SU-DHL-6 (cell line): Measurements from ENCODE around the gene LAMA3.

Experiments used
- H2AFZ ChIP-seq: fragments of 200-600 bp; sonication (generic); 2 replicates; pipeline ENCODE4 v1.6.1; 2014; ENCODE audit warnings: low read depth, mild to moderate bottlenecking, moderate library complexity, mixed read lengths, antibody characterized with exemption, low read length; ENCODE audit not compliant: severe bottlenecking
- H3F3A ChIP-seq: fragments of 200-600 bp; shearing (Covaris generic); 2 replicates; pipeline ENCODE4 v1.6.0; 2016; ENCODE audit warnings: antibody characterized with exemption, mild to moderate bottlenecking; ENCODE audit not compliant: insufficient read depth
- H3K27ac ChIP-seq: fragments of 200-600 bp; sonication (generic); 2 replicates; pipeline ENCODE4 v1.5.1; 2016; ENCODE audit warnings: low read depth, mild to moderate bottlenecking, low read length, moderate library complexity, mixed read lengths
- H3K27me3 ChIP-seq: fragments of 200-600 bp; sonication (generic), shearing (Covaris generic); 2 replicates; pipeline ENCODE4 v1.6.0; 2014; ENCODE audit warnings: mild to moderate bottlenecking, low read length
- H3K36me3 ChIP-seq: fragments of 200-600 bp; sonication (generic); 2 replicates; pipeline ENCODE4 v1.6.1; 2014; ENCODE audit warnings: mild to moderate bottlenecking, low read length, mixed read lengths
- H3K4me2 ChIP-seq: fragments of 300-600, 200-600 bp; shearing (Covaris generic), sonication (generic); 2 replicates; pipeline ENCODE4 v1.6.0; 2014; ENCODE audit warnings: low read length, low read depth, mild to moderate bottlenecking; ENCODE audit not compliant: poor library complexity, severe bottlenecking
- H3K4me3 ChIP-seq: fragments of 200-600 bp; sonication (generic); 2 replicates; pipeline ENCODE4 v1.5.1; 2014; ENCODE audit warnings: antibody characterized with exemption, low read length, mild to moderate bottlenecking, mixed read lengths; ENCODE audit not compliant: insufficient read depth, poor library complexity, severe bottlenecking
- H3K79me2 ChIP-seq: fragments of 200-600 bp; sonication (generic); 2 replicates; pipeline ENCODE4 v1.6.1; 2014; ENCODE audit warnings: mild to moderate bottlenecking, low read length, moderate library complexity; ENCODE audit not compliant: insufficient read depth
- H3K9ac ChIP-seq: fragments of 200-600 bp; sonication (generic); 2 replicates; pipeline ENCODE4 v1.7.0; 2014; ENCODE audit warnings: mild to moderate bottlenecking, low read length
- H3K9me2 ChIP-seq: fragments of 200-600 bp; sonication (generic); replicated peaks from 2 replicates; pipeline ENCODE4 v1.6.1; 2014; ENCODE audit warnings: low read length; ENCODE audit not compliant: insufficient read depth
- H3K9me3 ChIP-seq: fragments of 200-600 bp; sonication (generic); 2 replicates; pipeline ENCODE4 v1.6.1; 2014; ENCODE audit warnings: low read length, mixed read lengths; ENCODE audit not compliant: insufficient read depth
- H4K20me1 ChIP-seq: fragments of 200-600 bp; sonication (generic); 2 replicates; pipeline ENCODE4 v1.6.1; 2014; ENCODE audit warnings: low read depth, mild to moderate bottlenecking, antibody characterized with exemption, low read length, moderate library complexity, mixed read lengths
- EZH2phosphoT487 ChIP-seq: fragments of 200-600 bp; sonication (generic), shearing (Covaris generic); conservative IDR thresholded peaks from 2 replicates; pipeline ENCODE4 v1.6.1; 2018; ENCODE audit warnings: mild to moderate bottlenecking, antibody characterized with exemption, low read length, moderate library complexity, mixed read lengths
- TF ChIP-seq, protein P1 (sequence below): fragments of 200-600 bp; sonication (generic); IDR thresholded peaks from one replicate; pipeline ENCODE4 v1.5.1; 2017; ENCODE audit warnings: antibody characterized with exemption, mild to moderate bottlenecking, low read length, moderate library complexity; ENCODE audit not compliant: insufficient read depth, poor library complexity, severe bottlenecking

Gene LAMA3

DNA sequence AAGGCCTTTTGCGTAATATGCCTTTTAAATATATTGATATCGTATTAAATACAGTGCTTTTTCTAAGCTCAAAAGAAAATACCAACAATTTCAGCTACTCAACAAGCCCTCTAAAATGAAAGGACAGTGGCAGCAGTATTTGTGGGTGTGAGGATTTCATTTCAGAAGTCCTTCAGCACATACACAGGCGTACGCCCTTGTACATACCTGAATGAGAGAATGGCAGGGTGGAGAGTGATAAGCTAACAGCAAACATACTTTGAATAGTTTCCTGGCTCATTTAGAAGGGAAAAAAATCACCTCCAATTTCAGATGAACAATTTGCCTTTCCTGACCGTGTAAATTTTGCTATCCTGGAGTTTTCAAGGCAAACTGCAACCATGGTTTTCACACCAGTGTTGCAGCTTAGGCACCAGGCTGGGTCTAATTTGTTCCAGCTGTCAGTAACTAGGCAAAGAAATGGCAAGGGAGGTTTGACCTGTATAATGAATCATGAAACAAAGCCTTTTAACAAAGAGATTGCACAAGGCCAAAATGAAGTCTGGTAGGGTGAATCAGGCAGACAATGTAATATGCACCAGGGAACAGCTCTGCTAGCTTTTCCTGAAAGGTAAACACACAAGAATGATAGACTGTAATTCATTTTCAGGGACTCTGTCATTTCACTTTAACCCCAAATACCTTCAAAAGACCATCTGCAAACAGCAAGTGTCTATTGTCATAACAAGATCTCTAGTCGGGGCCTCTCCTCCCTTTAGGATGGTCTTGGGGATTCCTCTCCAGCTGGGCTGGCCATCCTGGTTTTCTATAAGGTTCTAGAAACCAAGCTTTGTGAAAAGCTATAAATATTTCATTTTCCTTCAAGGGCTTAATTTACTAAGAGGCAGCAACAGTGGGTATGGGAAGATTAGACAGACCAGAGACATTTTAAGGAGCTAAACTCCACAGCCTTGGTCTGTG, 38.0 kb upstream of the LAMA3 start:
- Histone ChIP-seq H3K4me3 (no peak overlapping the region), H4K20me1 (no peaks in the 10 kb centered on the region), H3K27me3 (no peaks in the 10 kb centered on the region), H3K9ac (no peak overlapping the region), H3K9me2 (no peaks in the 10 kb centered on the region), H3K27ac (no peak overlapping the region), H3F3A (no peaks in the 10 kb centered on the region), H3K79me2 (no peaks in the 10 kb centered on the region), H3K36me3 (no peaks in the 10 kb centered on the region), H3K9me3 (no peaks in the 10 kb centered on the region), H2AFZ (no peak overlapping the region), H3K4me2 (no peak overlapping the region)
- TF ChIP-seq EZH2phosphoT487: no peak
- TF ChIP-seq, protein P1, sequence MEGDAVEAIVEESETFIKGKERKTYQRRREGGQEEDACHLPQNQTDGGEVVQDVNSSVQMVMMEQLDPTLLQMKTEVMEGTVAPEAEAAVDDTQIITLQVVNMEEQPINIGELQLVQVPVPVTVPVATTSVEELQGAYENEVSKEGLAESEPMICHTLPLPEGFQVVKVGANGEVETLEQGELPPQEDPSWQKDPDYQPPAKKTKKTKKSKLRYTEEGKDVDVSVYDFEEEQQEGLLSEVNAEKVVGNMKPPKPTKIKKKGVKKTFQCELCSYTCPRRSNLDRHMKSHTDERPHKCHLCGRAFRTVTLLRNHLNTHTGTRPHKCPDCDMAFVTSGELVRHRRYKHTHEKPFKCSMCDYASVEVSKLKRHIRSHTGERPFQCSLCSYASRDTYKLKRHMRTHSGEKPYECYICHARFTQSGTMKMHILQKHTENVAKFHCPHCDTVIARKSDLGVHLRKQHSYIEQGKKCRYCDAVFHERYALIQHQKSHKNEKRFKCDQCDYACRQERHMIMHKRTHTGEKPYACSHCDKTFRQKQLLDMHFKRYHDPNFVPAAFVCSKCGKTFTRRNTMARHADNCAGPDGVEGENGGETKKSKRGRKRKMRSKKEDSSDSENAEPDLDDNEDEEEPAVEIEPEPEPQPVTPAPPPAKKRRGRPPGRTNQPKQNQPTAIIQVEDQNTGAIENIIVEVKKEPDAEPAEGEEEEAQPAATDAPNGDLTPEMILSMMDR: no peak

DNA sequence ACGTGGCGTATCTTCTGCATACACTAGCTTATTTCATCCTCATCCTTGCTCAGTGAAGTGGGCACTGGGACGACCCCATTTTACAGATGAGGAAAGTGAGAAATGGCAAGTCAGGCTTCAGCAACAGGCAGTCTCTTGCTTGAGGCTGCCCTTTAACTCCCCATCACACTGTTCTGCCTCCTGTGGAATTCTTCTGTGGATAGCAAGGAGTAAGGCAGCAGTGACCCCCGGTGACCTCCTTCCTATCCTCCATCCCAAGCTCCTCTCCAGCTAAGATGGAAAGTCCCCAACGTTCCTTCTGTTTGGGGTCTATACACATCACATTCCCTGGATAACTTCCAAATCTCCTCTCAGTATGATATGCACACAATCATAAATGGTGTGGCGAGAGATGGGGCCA, 37.0 kb upstream of the LAMA3 start:
- no peaks in the 10 kb centered on the region for H3K27me3 ChIP-seq
- no peaks in the 10 kb centered on the region for H3K9me2 ChIP-seq
- no peaks in the 10 kb centered on the region for H3K9me3 ChIP-seq
- no peaks in the 10 kb centered on the region for H4K20me1 ChIP-seq
- no peaks in the 10 kb centered on the region for H3K79me2 ChIP-seq
- H3K36me3 ChIP-seq: no peaks in the 10 kb centered on the region
- H3K4me3 ChIP-seq: no peak overlapping the region
- H3K4me2 ChIP-seq: no peak overlapping the region
- no peak overlapping the region for H3K27ac ChIP-seq
- no peak overlapping the region for H3K9ac ChIP-seq
- H2AFZ ChIP-seq: no peak overlapping the region
- H3F3A ChIP-seq: no peaks in the 10 kb centered on the region
- TF ChIP-seq, protein P1: no peak
- TF ChIP-seq EZH2phosphoT487: no peak

DNA sequence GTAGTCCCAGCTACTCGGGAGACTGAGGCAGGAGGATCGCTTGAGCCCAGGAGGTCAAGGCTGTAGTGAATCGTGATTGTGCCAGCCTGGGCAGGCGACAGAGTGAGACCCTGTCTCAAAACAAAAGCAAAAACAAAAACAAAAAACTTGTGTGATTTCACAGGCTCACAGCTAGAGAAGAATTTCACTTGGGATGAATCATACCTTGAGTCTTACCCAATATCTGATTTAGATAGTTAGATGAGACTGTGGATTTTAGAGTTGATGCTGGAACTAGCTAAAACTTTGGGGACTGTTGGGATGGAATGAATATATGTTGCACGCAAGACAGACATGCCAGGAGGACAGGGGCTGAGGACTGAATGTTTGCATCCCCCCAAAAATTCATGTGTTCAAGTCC, 31.0 kb upstream of the LAMA3 start:
- Histone ChIP-seq H4K20me1 (no peaks in the 10 kb centered on the region), H3K9me2 (no peaks in the 10 kb centered on the region), H3K79me2 (no peaks in the 10 kb centered on the region), H3K9ac (no peak overlapping the region), H3K9me3 (no peaks in the 10 kb centered on the region), H3K36me3 (no peaks in the 10 kb centered on the region), H2AFZ (no peak overlapping the region), H3F3A (no peaks in the 10 kb centered on the region), H3K27me3 (no peaks in the 10 kb centered on the region), H3K27ac (no peak overlapping the region), H3K4me2 (no peak overlapping the region), H3K4me3 (no peak overlapping the region)
- TF ChIP-seq, protein P1: no peak
- no peak for TF ChIP-seq EZH2phosphoT487
